GM23338 (cell line): ENCODE measurements around the gene PRELID1. TPM values are rescaled to one million over a fixed set of nuclear protein-coding genes. Genes with fewer than 3 reads are reported as not detected.

ENCODE experiments used
- ATAC-seq: fragments of 200-7000 bp; cut with Tn5 transposase; 3 replicates; pipeline ENCODE4 v1.9.1; 2020
- DNase-seq: peaks from one replicate; pipeline ENCODE4 v3.0.0-alpha.2; 2015; ENCODE audit warnings: low spot score
- H2AFZ ChIP-seq: fragments of 200-600 bp; sonication (generic); 2 replicates; pipeline ENCODE4 v1.8.0; 2016; ENCODE audit warnings: antibody characterized with exemption, mild to moderate bottlenecking, moderate library complexity
- H3F3A ChIP-seq: fragments of 200-600 bp; sonication (generic); replicated peaks from 2 replicates; pipeline ENCODE4 v1.8.0; 2017; ENCODE audit warnings: antibody characterized with exemption, mixed run types, low read depth
- H3K27ac ChIP-seq: fragments of 200-600 bp; sonication (generic); 2 replicates; pipeline ENCODE4 v1.6.1; 2016; ENCODE audit warnings: low read depth
- H3K27me3 ChIP-seq: fragments of 200-600 bp; sonication (generic); 2 replicates; pipeline ENCODE4 v1.8.0; 2016; ENCODE audit warnings: mild to moderate bottlenecking, mixed run types, moderate library complexity; ENCODE audit not compliant: insufficient read depth
- H3K36me3 ChIP-seq: fragments of 200-600 bp; sonication (generic); 2 replicates; pipeline ENCODE4 v1.8.0; 2016; ENCODE audit warnings: mild to moderate bottlenecking; ENCODE audit not compliant: insufficient read depth
- H3K4me1 ChIP-seq: fragments of 200-600 bp; sonication (generic); 2 replicates; pipeline ENCODE4 v1.8.0; 2016; ENCODE audit warnings: mild to moderate bottlenecking, moderate library complexity; ENCODE audit not compliant: insufficient read depth
- H3K4me2 ChIP-seq: fragments of 200-600 bp; sonication (generic); 2 replicates; pipeline ENCODE4 v1.7.1; 2017; ENCODE audit warnings: mixed run types
- H3K4me3 ChIP-seq: fragments of 200-600 bp; sonication (generic); 2 replicates; pipeline ENCODE4 v1.6.1; 2016; ENCODE audit warnings: mixed run types
- H3K79me2 ChIP-seq: fragments of 200-600 bp; sonication (generic); replicated peaks from 2 replicates; pipeline ENCODE4 v1.8.0; 2017; ENCODE audit warnings: mild to moderate bottlenecking; ENCODE audit not compliant: insufficient read depth
- H3K9me2 ChIP-seq: fragments of 200-600 bp; sonication (generic); 2 replicates; pipeline ENCODE4 v1.8.0; 2017; ENCODE audit not compliant: insufficient read depth
- H4K20me1 ChIP-seq: fragments of 200-600 bp; sonication (generic); replicated peaks from 2 replicates; pipeline ENCODE4 v1.8.0; 2017; ENCODE audit warnings: mild to moderate bottlenecking; ENCODE audit not compliant: insufficient read depth
- H3K27ac Mint-ChIP-seq: 2 replicates; pipeline ENCODE4 v1.8.0; 2020; ENCODE audit warnings: inconsistent platforms, mild to moderate bottlenecking, moderate library complexity, mixed read lengths
- H3K27me3 Mint-ChIP-seq: 3 replicates; pipeline ENCODE4 v1.8.0; 2022; ENCODE audit warnings: low read depth, mild to moderate bottlenecking, moderate library complexity, mixed read lengths, inconsistent platforms; ENCODE audit not compliant: insufficient read depth, poor library complexity
- H3K36me3 Mint-ChIP-seq: 3 replicates; pipeline ENCODE4 v1.8.0; 2021; ENCODE audit warnings: low read depth, mild to moderate bottlenecking, inconsistent platforms, moderate library complexity, mixed read lengths
- H3K4me1 Mint-ChIP-seq: 3 replicates; pipeline ENCODE4 v1.8.0; 2020; ENCODE audit warnings: mild to moderate bottlenecking, inconsistent platforms, mixed read lengths
- H3K4me3 Mint-ChIP-seq: 3 replicates; pipeline ENCODE4 v1.8.0; 2021; ENCODE audit warnings: moderate library complexity, mild to moderate bottlenecking, inconsistent platforms, mixed read lengths
- H3K9me3 Mint-ChIP-seq: 3 replicates; pipeline ENCODE4 v1.8.0; 2020; ENCODE audit warnings: moderate library complexity, mild to moderate bottlenecking, inconsistent platforms, mixed read lengths
- CREB1 ChIP-seq: fragments of 250-450 bp; sonication (Bioruptor Pico); IDR thresholded peaks from 2 replicates; pipeline ENCODE4 v1.5.0; 2020; ENCODE audit warnings: low read depth, mild to moderate bottlenecking, moderate library complexity
- CTCF ChIP-seq, 2 experiments: fragments of 200-600 bp in 1 of 2; sonication (generic) in 1 of 2; conservative IDR thresholded peaks; 2 replicates each; pipeline versions ENCODE4 v1.5.1 to v1.6.1; 2016 to 2017; ENCODE audit warnings: antibody characterized with exemption in 2 of 2, low read depth in 2 of 2, mild to moderate bottlenecking in 2 of 2, moderate library complexity in 1 of 2
- POLR2AphosphoS5 ChIP-seq: IDR thresholded peaks from 2 replicates; pipeline ENCODE4 v1.6.1; 2016; ENCODE audit warnings: antibody characterized with exemption, low read depth
- ZNF331 ChIP-seq: fragments of 250-450 bp; sonication (Bioruptor Pico); IDR thresholded peaks from 2 replicates; pipeline ENCODE4 v1.5.0; 2020; ENCODE audit warnings: low read depth, mild to moderate bottlenecking, moderate library complexity
- ZNF462 ChIP-seq: fragments of 250-450 bp; sonication (Bioruptor Pico); IDR thresholded peaks from 2 replicates; pipeline ENCODE4 v1.5.0; 2020; ENCODE audit warnings: mild to moderate bottlenecking, moderate library complexity
- polyA plus RNA-seq: library from polyadenylated mRNA; unstranded; fragments of >200 nt; fragmentation: Nextera tagmentation; extraction: Ambion mirVana; gene quantifications from 2 replicates; pipeline ENCODE4 v1.2.1, GENCODE V29; 2016
- total RNA-seq: library from RNA; depleted of rRNA; stranded (reverse); fragments of >200 nt; shearing (Covaris generic); gene quantifications from 2 replicates; pipeline ENCODE4 v1.2.3, GENCODE V29; 2014

PRELID1 gene
- total and polyA plus RNA-seq, 2 experiments from 2014 or later: 328 to 349 TPM

GRCh38 chr5:177308740-177309139 lies 5.1 kb downstream of the PRELID1 start (continued):
- no peak for TF ChIP-seq CTCF (conservative IDR thresholded peaks at IDR 0.05; ENCODE audit: low read depth in 2 of 2)
- TF ChIP-seq ZNF462 (CRISPR knock-in tag): no peak
- TF ChIP-seq CREB1 (CRISPR knock-in tag): no peak
- TF ChIP-seq ZNF331 (CRISPR knock-in tag): no peak

- H3K27ac Mint-ChIP-seq: no peak overlapping the region
- peaks cover 31% of the 10 kb centered on the region for H3K4me1 Mint-ChIP-seq
- H3K36me3 ChIP-seq: peaks cover 17% of the 10 kb centered on the region
- no peak overlapping the region for H3K4me3 ChIP-seq
- no peak overlapping the region for H3K4me2 ChIP-seq
- peaks cover 13% of the 10 kb centered on the region for H3K79me2 ChIP-seq
- no peaks in the 10 kb centered on the region for H3K27me3 ChIP-seq
- ATAC-seq (peak; percentile 34), DNase-seq (peak; percentile 93)
- peaks cover 25% of the 10 kb centered on the region for H3F3A ChIP-seq
- peak overlapping the region; percentile 52 for H3K4me3 Mint-ChIP-seq
- H3K27me3 Mint-ChIP-seq: peaks cover 15% of the 10 kb centered on the region
- TF ChIP-seq POLR2AphosphoS5 (no peak), ZNF331 (CRISPR knock-in tag) (no peak), CTCF (conservative IDR thresholded peaks at IDR 0.05; ENCODE audit: low read depth in 2 of 2) (peak; percentile 94 to 97)
- peaks cover 18% of the 10 kb centered on the region for H3K4me1 ChIP-seq
- H3K27ac ChIP-seq: no peak overlapping the region
- H3K9me3 Mint-ChIP-seq: no peaks in the 10 kb centered on the region; the same call in 2 of the 3 replicates
- H3K9me2 ChIP-seq: no peaks in the 10 kb centered on the region
- peaks cover 26% of the 10 kb centered on the region for H3K36me3 Mint-ChIP-seq
- H2AFZ ChIP-seq: no peak overlapping the region
- H4K20me1 ChIP-seq: peaks cover 22% of the 10 kb centered on the region
Observed at GRCh38 chr5:177309351-177310191, 6.0 kb downstream of the PRELID1 start.
